PC-9 (cell line): ENCODE data around the gene LASP1.

ENCODE experiments used
- CTCF ChIP-seq: fragments of 200-600 bp; sonication (generic); conservative IDR thresholded peaks from 2 replicates; pipeline ENCODE4 v1.6.1; 2017; ENCODE audit warnings: mixed run types, antibody characterized with exemption, mild to moderate bottlenecking, moderate library complexity
- EZH2 ChIP-seq: fragments of 200-600 bp; sonication (generic); IDR thresholded peaks from 2 replicates; pipeline ENCODE4 v1.8.0; 2017; ENCODE audit warnings: antibody characterized with exemption, low read depth

GRCh38 chr17:38947189-38947588 is 77.3 kb downstream of the LASP1 start:
- TF ChIP-seq CTCF (no peak), EZH2 (no peak)
